SU-DHL-6 (cell line): Measurements from ENCODE around the gene LRRK1.

Source experiments
- H2AFZ ChIP-seq: fragments of 200-600 bp; sonication (generic); 2 replicates; pipeline ENCODE4 v1.6.1; 2014; ENCODE audit warnings: low read depth, mild to moderate bottlenecking, moderate library complexity, mixed read lengths, antibody characterized with exemption, low read length; ENCODE audit not compliant: severe bottlenecking
- H3F3A ChIP-seq: fragments of 200-600 bp; shearing (Covaris generic); 2 replicates; pipeline ENCODE4 v1.6.0; 2016; ENCODE audit warnings: antibody characterized with exemption, mild to moderate bottlenecking; ENCODE audit not compliant: insufficient read depth
- H3K27ac ChIP-seq: fragments of 200-600 bp; sonication (generic); 2 replicates; pipeline ENCODE4 v1.5.1; 2016; ENCODE audit warnings: low read depth, mild to moderate bottlenecking, low read length, moderate library complexity, mixed read lengths
- H3K27me3 ChIP-seq: fragments of 200-600 bp; sonication (generic), shearing (Covaris generic); 2 replicates; pipeline ENCODE4 v1.6.0; 2014; ENCODE audit warnings: mild to moderate bottlenecking, low read length
- H3K36me3 ChIP-seq: fragments of 200-600 bp; sonication (generic); 2 replicates; pipeline ENCODE4 v1.6.1; 2014; ENCODE audit warnings: mild to moderate bottlenecking, low read length, mixed read lengths
- H3K4me2 ChIP-seq: fragments of 300-600, 200-600 bp; shearing (Covaris generic), sonication (generic); 2 replicates; pipeline ENCODE4 v1.6.0; 2014; ENCODE audit warnings: low read length, low read depth, mild to moderate bottlenecking; ENCODE audit not compliant: poor library complexity, severe bottlenecking
- H3K4me3 ChIP-seq: fragments of 200-600 bp; sonication (generic); 2 replicates; pipeline ENCODE4 v1.5.1; 2014; ENCODE audit warnings: antibody characterized with exemption, low read length, mild to moderate bottlenecking, mixed read lengths; ENCODE audit not compliant: insufficient read depth, poor library complexity, severe bottlenecking
- H3K79me2 ChIP-seq: fragments of 200-600 bp; sonication (generic); 2 replicates; pipeline ENCODE4 v1.6.1; 2014; ENCODE audit warnings: mild to moderate bottlenecking, low read length, moderate library complexity; ENCODE audit not compliant: insufficient read depth
- H3K9ac ChIP-seq: fragments of 200-600 bp; sonication (generic); 2 replicates; pipeline ENCODE4 v1.7.0; 2014; ENCODE audit warnings: mild to moderate bottlenecking, low read length
- H3K9me2 ChIP-seq: fragments of 200-600 bp; sonication (generic); replicated peaks from 2 replicates; pipeline ENCODE4 v1.6.1; 2014; ENCODE audit warnings: low read length; ENCODE audit not compliant: insufficient read depth
- H3K9me3 ChIP-seq: fragments of 200-600 bp; sonication (generic); 2 replicates; pipeline ENCODE4 v1.6.1; 2014; ENCODE audit warnings: low read length, mixed read lengths; ENCODE audit not compliant: insufficient read depth
- H4K20me1 ChIP-seq: fragments of 200-600 bp; sonication (generic); 2 replicates; pipeline ENCODE4 v1.6.1; 2014; ENCODE audit warnings: low read depth, mild to moderate bottlenecking, antibody characterized with exemption, low read length, moderate library complexity, mixed read lengths
- CTCF ChIP-seq: fragments of 200-600 bp; sonication (generic); IDR thresholded peaks from one replicate; pipeline ENCODE4 v1.5.1; 2017; ENCODE audit warnings: antibody characterized with exemption, mild to moderate bottlenecking, low read length, moderate library complexity; ENCODE audit not compliant: insufficient read depth, poor library complexity, severe bottlenecking
- EZH2phosphoT487 ChIP-seq: fragments of 200-600 bp; sonication (generic), shearing (Covaris generic); conservative IDR thresholded peaks from 2 replicates; pipeline ENCODE4 v1.6.1; 2018; ENCODE audit warnings: mild to moderate bottlenecking, antibody characterized with exemption, low read length, moderate library complexity, mixed read lengths

Gene LRRK1

GRCh38 chr15:100900136-100900794 lies 18.9 kb upstream of the LRRK1 start:
- H3K9me3 ChIP-seq, result no peaks in the 10 kb centered on the region
- no peak overlapping the region for H2AFZ ChIP-seq
- H3K4me3 ChIP-seq, result no peak overlapping the region
- H4K20me1 ChIP-seq, result no peaks in the 10 kb centered on the region
- H3K27me3 ChIP-seq, result no peaks in the 10 kb centered on the region
- no peak overlapping the region for H3K4me2 ChIP-seq
- no peaks in the 10 kb centered on the region for H3K9me2 ChIP-seq
- no peaks in the 10 kb centered on the region for H3K36me3 ChIP-seq
- H3F3A ChIP-seq, result no peaks in the 10 kb centered on the region
- H3K9ac ChIP-seq, result no peak overlapping the region
- TF ChIP-seq CTCF (no peak), EZH2phosphoT487 (no peak)
- H3K79me2 ChIP-seq, result no peaks in the 10 kb centered on the region
- H3K27ac ChIP-seq, result no peak overlapping the region

- Histone ChIP-seq H3K36me3 (no peaks in the 10 kb centered on the region), H3K4me2 (no peak overlapping the region), H3K9me3 (no peaks in the 10 kb centered on the region), H3K79me2 (no peaks in the 10 kb centered on the region), H3K9ac (no peak overlapping the region), H2AFZ (no peak overlapping the region), H4K20me1 (no peaks in the 10 kb centered on the region), H3K27ac (no peak overlapping the region), H3K27me3 (no peaks in the 10 kb centered on the region), H3K9me2 (no peaks in the 10 kb centered on the region), H3F3A (no peaks in the 10 kb centered on the region), H3K4me3 (no peak overlapping the region)
- TF ChIP-seq CTCF, result no peak
- no peak for TF ChIP-seq EZH2phosphoT487
These were observed 18.4 kb upstream of the LRRK1 start for GRCh38 chr15:100900795-100901169.

- Histone ChIP-seq H3K36me3 (no peaks in the 10 kb centered on the region), H4K20me1 (no peaks in the 10 kb centered on the region), H3K79me2 (no peaks in the 10 kb centered on the region), H3K9ac (no peak overlapping the region), H3K9me3 (no peaks in the 10 kb centered on the region), H3K4me3 (no peak overlapping the region), H3K27ac (no peak overlapping the region), H3K4me2 (no peak overlapping the region), H2AFZ (no peak overlapping the region), H3K27me3 (no peaks in the 10 kb centered on the region), H3F3A (no peaks in the 10 kb centered on the region), H3K9me2 (no peaks in the 10 kb centered on the region)
- no peak for TF ChIP-seq EZH2phosphoT487
- no peak for TF ChIP-seq CTCF
These were observed 17.9 kb upstream of the LRRK1 start for GRCh38 chr15:100901296-100901695.
